Measurements from ENCODE around the gene RHOU. TPM values are rescaled to one million over a fixed set of nuclear protein-coding genes. Genes with fewer than 3 reads are reported as not detected.

RHOU gene
- total RNA-seq, 4 donors from 2014 or later, result 18.5 to 38.4 (median 23.5) TPM

- Histone ChIP-seq H3K4me3 (replicated peaks in 1 of 3) (no peak overlapping the region), H3K36me3 (peaks cover 19 to 22% of the 10 kb centered on the region in 2 donors), H3K9me3 (no peaks in the 10 kb centered on the region), H3K4me1 (peaks cover 12 to 13% of the 10 kb centered on the region in 2 donors), H3K27me3 (no peaks in the 10 kb centered on the region), H3K27ac (no peak overlapping the region)
- DNase-seq, result no peak
- intact Hi-C loops (cut with DNase I), result no loop called here
- WGBS, 2 donors, result 93 to 97% methylated on average over 4 of the region's 4 CpGs
- TF ChIP-seq CTCF (IDR thresholded peaks at IDR 0.05) (no peak), POLR2A (IDR thresholded peaks at IDR 0.05) (no peak)
Measured at GRCh38 chr1:228745497-228745896, 10.2 kb downstream of the RHOU start.

GRCh38 chr1:228747301-228747935 is 12.1 kb downstream of the RHOU start:
- H3K27me3 ChIP-seq, result no peaks in the 10 kb centered on the region
- H3K9me3 ChIP-seq, result no peaks in the 10 kb centered on the region
- intact Hi-C loops (cut with DNase I), result no loop called here
- no peak overlapping the region for H3K27ac ChIP-seq
- no peak for DNase-seq
- no peaks in the 10 kb centered on the region for H3K4me1 ChIP-seq
- TF ChIP-seq CTCF (IDR thresholded peaks at IDR 0.05) (no peak), POLR2A (IDR thresholded peaks at IDR 0.05) (no peak)
- no peak overlapping the region for H3K4me3 ChIP-seq (replicated peaks in 1 of 3)
- peaks cover 19 to 22% of the 10 kb centered on the region in 2 donors for H3K36me3 ChIP-seq
- 94 to 98% methylated on average over 3 of the region's 3 CpGs for WGBS, 2 donors

GRCh38 chr1:228748029-228748428 is 12.8 kb downstream of the RHOU start:
- no peak for DNase-seq
- Histone ChIP-seq H3K9me3 (no peaks in the 10 kb centered on the region), H3K27ac (no peak overlapping the region), H3K4me3 (replicated peaks in 1 of 3) (no peak overlapping the region), H3K27me3 (no peaks in the 10 kb centered on the region), H3K36me3 (peaks cover 19 to 22% of the 10 kb centered on the region in 2 donors), H3K4me1 (no peaks in the 10 kb centered on the region)
- intact Hi-C loops (cut with DNase I), result no loop called here
- no peak for TF ChIP-seq CTCF (IDR thresholded peaks at IDR 0.05)
- TF ChIP-seq POLR2A (IDR thresholded peaks at IDR 0.05), result no peak
- WGBS, 2 donors, result 92% methylated on average over 2 of the region's 2 CpGs

GRCh38 chr1:228748431-228748830 is 13.2 kb downstream of the RHOU start:
- WGBS, 2 donors, result 64 to 93% methylated on average over 3 of the region's 3 CpGs
- TF ChIP-seq CTCF (IDR thresholded peaks at IDR 0.05) (no peak), POLR2A (IDR thresholded peaks at IDR 0.05) (no peak)
- Histone ChIP-seq H3K9me3 (no peaks in the 10 kb centered on the region), H3K27me3 (no peaks in the 10 kb centered on the region), H3K4me3 (replicated peaks in 1 of 3) (no peak overlapping the region), H3K27ac (no peak overlapping the region), H3K4me1 (peaks cover 0 to under 1% of the 10 kb centered on the region in 2 donors), H3K36me3 (peaks cover 16 to 18% of the 10 kb centered on the region in 2 donors)
- intact Hi-C loops (cut with DNase I), result no loop called here
- no peak for DNase-seq

GRCh38 chr1:228749765-228750164 is 14.5 kb downstream of the RHOU start:
- intact Hi-C loops (cut with DNase I), result no loop called here
- no peak overlapping the region for H3K27ac ChIP-seq
- H3K4me1 ChIP-seq, result peaks cover 3 to 12% of the 10 kb centered on the region in 2 donors
- 98 to 99% methylated on average over 2 of the region's 2 CpGs for WGBS, 2 donors
- H3K9me3 ChIP-seq, result no peaks in the 10 kb centered on the region
- no peak overlapping the region for H3K4me3 ChIP-seq (replicated peaks in 1 of 3)
- H3K27me3 ChIP-seq, result no peaks in the 10 kb centered on the region
- peaks cover 4% of the 10 kb centered on the region in 2 donors for H3K36me3 ChIP-seq
- no peak for DNase-seq
- no peak for TF ChIP-seq POLR2A (IDR thresholded peaks at IDR 0.05)
- no peak for TF ChIP-seq CTCF (IDR thresholded peaks at IDR 0.05)
